ENCODE results near the gene DNAJC18. TPM values are rescaled to one million over a fixed set of nuclear protein-coding genes. Genes with fewer than 3 reads are reported as not detected.

DNAJC18 gene
- total RNA-seq, 2 experiments from 2014 or later = 7.5 to 8.7 TPM

GRCh38 chr5:139368613-139369012 lies 70.7 kb downstream of the DNAJC18 start:
- CTCF ChIA-PET = no interaction called here
- intact Hi-C loops (cut with DNase I, micrococcal nuclease) = no loop called here
- Histone ChIP-seq H3K9me3 (ENCODE audit: control insufficient read depth in 1 of 2, insufficient read depth in 1 of 2, low read length in 2 of 2) (no peaks in the 10 kb centered on the region), H3K36me3 (ENCODE audit: insufficient read depth, low read length) (peaks cover 78% of the 10 kb centered on the region), H3K4me3 (ENCODE audit: low read length) (no peak overlapping the region), H3K4me1 (ENCODE audit: insufficient read depth, low read length) (no peaks in the 10 kb centered on the region), H3K27ac (ENCODE audit: low read depth in 1 of 2, low read length in 2 of 2) (no peak overlapping the region), H3K27me3 (ENCODE audit: control insufficient read depth in 1 of 2, insufficient read depth in 2 of 2, low read length in 2 of 2) (no peaks in the 10 kb centered on the region)
- Mint-ChIP-seq H3K27me3 (no peaks in the 10 kb centered on the region), H3K9me3 (no peaks in the 10 kb centered on the region), H3K4me1 (ENCODE audit: low read depth) (no peaks in the 10 kb centered on the region), H3K36me3 (ENCODE audit: low read depth) (peaks cover 82% of the 10 kb centered on the region), H3K4me3 (no peak overlapping the region), H3K27ac (no peak overlapping the region)
- POLR2A ChIA-PET = interaction anchor here (1.2 kb wide), 1 partner anchor 26 kb away, joined by 3 read pairs; no protein-coding TSS in a partner anchor
- TF ChIP-seq CTCF (IDR thresholded peaks at IDR 0.05) = no peak
- DNase-seq (peak in 1 of 14 experiments; percentile 25), ATAC-seq (ENCODE audit: poor library complexity) (no peak)

GRCh38 chr5:139364466-139364865 lies 74.9 kb downstream of the DNAJC18 start:
- peaks cover 13% of the 10 kb centered on the region for H3K4me1 Mint-ChIP-seq (ENCODE audit: low read depth)
- H3K27ac Mint-ChIP-seq = no peak overlapping the region
- ATAC-seq (ENCODE audit: poor library complexity) (no peak), DNase-seq (no peak)
- TF ChIP-seq CTCF (IDR thresholded peaks at IDR 0.05) = no peak
- Histone ChIP-seq H3K4me3 (ENCODE audit: low read length) (no peak overlapping the region), H3K27me3 (ENCODE audit: control insufficient read depth in 1 of 2, insufficient read depth in 2 of 2, low read length in 2 of 2) (no peaks in the 10 kb centered on the region), H3K27ac (ENCODE audit: low read depth in 1 of 2, low read length in 2 of 2) (no peak overlapping the region), H3K4me1 (ENCODE audit: insufficient read depth, low read length) (peaks cover 6% of the 10 kb centered on the region), H3K9me3 (ENCODE audit: control insufficient read depth in 1 of 2, insufficient read depth in 1 of 2, low read length in 2 of 2) (no peaks in the 10 kb centered on the region), H3K36me3 (ENCODE audit: insufficient read depth, low read length) (peaks cover 56% of the 10 kb centered on the region)
- peaks cover 76% of the 10 kb centered on the region for H3K36me3 Mint-ChIP-seq (ENCODE audit: low read depth)
- POLR2A ChIA-PET = interaction anchor here (0.9 to 2.1 kb wide), 2 partner anchors 22 to 42 kb away, joined by 5 read pairs; partner anchors contain the start of gene PAIP2
- no peaks in the 10 kb centered on the region for H3K27me3 Mint-ChIP-seq
- intact Hi-C loops (cut with DNase I, micrococcal nuclease) = no loop called here
- CTCF ChIA-PET = no interaction called here
- H3K4me3 Mint-ChIP-seq = no peak overlapping the region
- H3K9me3 Mint-ChIP-seq = no peaks in the 10 kb centered on the region

DNA sequence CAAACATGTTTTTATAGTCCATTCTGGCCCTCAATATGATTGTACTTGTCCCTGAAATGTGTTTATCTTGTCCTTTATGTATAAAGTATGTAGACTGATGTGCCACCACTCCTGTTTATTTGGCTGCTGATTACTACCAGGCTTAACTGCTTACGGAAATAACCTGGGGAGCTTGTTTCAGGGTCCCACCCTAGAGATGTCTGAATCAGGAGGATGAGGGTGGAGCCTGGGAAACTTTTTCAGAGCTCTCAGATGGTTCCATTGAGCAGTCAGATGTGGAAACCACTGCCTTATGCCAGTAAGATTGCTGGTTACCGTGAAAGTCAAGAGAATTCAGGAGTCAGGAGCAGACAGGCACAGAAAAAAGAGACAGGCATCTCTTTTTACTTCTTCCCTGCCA lies 75.4 kb downstream of the DNAJC18 start:
- ChIA-PET CTCF (no interaction called here), POLR2A (interaction anchor here (0.9 to 2.4 kb wide), 3 partner anchors 22 to 42 kb away, joined by 5 to 10 read pairs (median 5); partner anchors contain the start of gene PAIP2)
- H3K27me3 Mint-ChIP-seq = no peaks in the 10 kb centered on the region
- no peak overlapping the region for H3K4me3 Mint-ChIP-seq
- peaks cover 6% of the 10 kb centered on the region for H3K4me1 ChIP-seq (ENCODE audit: insufficient read depth, low read length)
- peaks cover 13% of the 10 kb centered on the region for H3K4me1 Mint-ChIP-seq (ENCODE audit: low read depth)
- no peak for ATAC-seq (ENCODE audit: poor library complexity)
- no peak for TF ChIP-seq CTCF (IDR thresholded peaks at IDR 0.05)
- H3K27ac Mint-ChIP-seq = no peak overlapping the region
- no peaks in the 10 kb centered on the region for H3K9me3 ChIP-seq (ENCODE audit: control insufficient read depth in 1 of 2, insufficient read depth in 1 of 2, low read length in 2 of 2)
- intact Hi-C loops (cut with DNase I, micrococcal nuclease) = no loop called here
- H3K27ac ChIP-seq (ENCODE audit: low read depth in 1 of 2, low read length in 2 of 2) = no peak overlapping the region
- no peak for DNase-seq
- peaks cover 72% of the 10 kb centered on the region for H3K36me3 Mint-ChIP-seq (ENCODE audit: low read depth)
- H3K27me3 ChIP-seq (ENCODE audit: control insufficient read depth in 1 of 2, insufficient read depth in 2 of 2, low read length in 2 of 2) = no peaks in the 10 kb centered on the region
- H3K36me3 ChIP-seq (ENCODE audit: insufficient read depth, low read length) = peaks cover 52% of the 10 kb centered on the region
- no peaks in the 10 kb centered on the region for H3K9me3 Mint-ChIP-seq
- no peak overlapping the region for H3K4me3 ChIP-seq (ENCODE audit: low read length)

All from CD4-positive, alpha-beta T cell (primary cell).